ENCODE measurements around the gene SWSAP1. TPM values are rescaled to one million over a fixed set of nuclear protein-coding genes. Genes with fewer than 3 reads are reported as not detected.
A peak's percentile ranks its signal among the peaks of the same experiment; 100 is the strongest.

Gene SWSAP1, protein sequence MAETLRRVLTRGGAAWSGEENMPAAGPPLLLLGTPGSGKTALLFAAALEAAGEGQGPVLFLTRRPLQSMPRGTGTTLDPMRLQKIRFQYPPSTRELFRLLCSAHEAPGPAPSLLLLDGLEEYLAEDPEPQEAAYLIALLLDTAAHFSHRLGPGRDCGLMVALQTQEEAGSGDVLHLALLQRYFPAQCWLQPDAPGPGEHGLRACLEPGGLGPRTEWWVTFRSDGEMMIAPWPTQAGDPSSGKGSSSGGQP
- 1 to 10 TPM in 8 of 10 donors, under 1 TPM in 2; 0.53 to 2.1 (median 1.6) TPM for total RNA-seq
- polyA plus RNA-seq = 1 to 10 TPM; 2.1 to 3.1 TPM
- long read RNA-seq, donor 1, partial matches to known transcripts = 1 of 2 reads
- long read RNA-seq, donor 1, other reads (novel, unspliced or antisense) = 0 of 2 reads
- long read RNA-seq, donor 2, partial matches to known transcripts = 0 of 2 reads
- long read RNA-seq, donor 2, other reads (novel, unspliced or antisense) = 0 of 2 reads
- long read RNA-seq, donor 3 = 0 reads

DNA sequence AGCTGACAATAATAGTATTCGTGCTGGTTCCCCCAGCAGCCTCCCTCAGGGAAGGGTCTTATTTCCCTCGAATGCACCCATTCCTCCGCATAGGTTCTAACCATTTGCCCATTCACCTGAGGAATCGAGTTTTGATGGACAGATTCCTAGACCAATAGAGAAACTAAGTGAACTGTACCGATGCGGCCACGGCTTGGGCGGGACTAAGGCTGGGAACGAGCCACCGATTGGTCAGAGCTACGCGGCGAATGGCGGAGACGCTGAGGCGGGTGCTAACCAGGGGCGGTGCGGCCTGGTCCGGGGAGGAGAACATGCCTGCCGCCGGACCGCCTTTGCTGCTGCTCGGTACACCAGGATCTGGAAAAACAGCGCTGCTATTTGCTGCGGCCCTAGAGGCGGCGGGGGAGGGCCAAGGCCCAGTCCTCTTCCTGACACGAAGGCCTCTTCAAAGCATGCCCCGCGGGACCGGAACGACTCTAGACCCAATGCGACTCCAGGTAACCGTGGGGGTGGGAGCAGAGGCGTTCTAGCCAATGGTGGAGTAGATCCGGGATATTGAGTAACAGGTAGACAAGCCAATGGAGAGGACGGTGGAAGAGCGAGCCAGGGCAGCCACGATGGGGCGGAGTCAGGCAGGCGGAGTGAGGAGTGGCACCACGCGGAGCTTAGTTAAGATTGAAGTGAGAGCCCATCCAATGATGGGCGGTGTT lies at the start of gene SWSAP1:
SWSAP1 (plus strand) TSS at position 234 of the 710 bp plus-strand sequence; CDS start at position 249, 15 bp downstream.
- 0 to 1% methylated on average over 44 of the region's 44 CpGs for WGBS, 2 donors
- H3K36me3 ChIP-seq = peaks cover 0 to 17% (median 0%) of the 10 kb centered on the region in 9 donors
- ATAC-seq = peak; percentile 96 to 97 (median 97)

DNA sequence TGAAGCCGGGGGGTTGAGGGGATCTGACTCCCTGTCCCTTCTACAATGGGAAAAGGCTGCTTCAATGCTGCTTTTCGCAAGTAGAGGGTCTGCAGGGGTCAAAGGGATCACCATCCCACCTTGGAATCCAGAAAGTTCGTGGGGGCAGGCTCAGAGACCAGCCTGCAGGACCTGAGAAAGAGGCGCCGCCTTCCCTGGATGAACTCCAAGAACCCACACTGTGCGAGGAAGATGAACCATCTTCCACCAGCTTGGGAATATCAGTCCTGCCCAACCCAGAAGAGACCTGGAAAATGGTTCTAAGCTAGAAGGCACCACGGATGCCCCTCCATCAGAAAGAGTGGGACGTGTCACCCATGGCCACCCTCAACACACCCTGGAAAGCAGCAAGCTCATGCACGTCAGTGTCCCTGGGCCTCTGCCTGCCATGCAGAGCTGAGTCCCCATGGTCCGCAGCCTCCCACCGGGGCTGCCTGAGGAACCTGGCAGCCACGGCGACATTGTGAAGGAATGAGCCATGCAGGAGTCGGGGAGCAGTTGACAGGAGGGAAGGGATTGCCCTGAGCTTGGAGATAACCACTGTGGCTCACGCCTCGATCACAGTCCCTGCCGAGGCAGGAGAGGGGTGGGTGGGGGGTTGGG lies 49.6 kb upstream of the SWSAP1 start:
- DNase-seq (no peak), ATAC-seq (peak in 3 of 8 donors; percentile 4 to 15 (median 7))
- peaks cover 0 to 60% (median 20%) of the 10 kb centered on the region in 9 donors for H3K4me1 ChIP-seq
- H3K27ac ChIP-seq = peak overlapping the region in 9 of 10 donors; percentile 5 to 84 (median 74)
- intact Hi-C loops (cut with DNase I) = no loop called here
- WGBS, 2 donors = 72 to 76% methylated on average over 17 of the region's 17 CpGs
- no peak overlapping the region for H3K4me3 ChIP-seq
- H3K27me3 ChIP-seq = no peaks in the 10 kb centered on the region
- H3K9me3 ChIP-seq = no peaks in the 10 kb centered on the region
- TF ChIP-seq, protein P1, sequence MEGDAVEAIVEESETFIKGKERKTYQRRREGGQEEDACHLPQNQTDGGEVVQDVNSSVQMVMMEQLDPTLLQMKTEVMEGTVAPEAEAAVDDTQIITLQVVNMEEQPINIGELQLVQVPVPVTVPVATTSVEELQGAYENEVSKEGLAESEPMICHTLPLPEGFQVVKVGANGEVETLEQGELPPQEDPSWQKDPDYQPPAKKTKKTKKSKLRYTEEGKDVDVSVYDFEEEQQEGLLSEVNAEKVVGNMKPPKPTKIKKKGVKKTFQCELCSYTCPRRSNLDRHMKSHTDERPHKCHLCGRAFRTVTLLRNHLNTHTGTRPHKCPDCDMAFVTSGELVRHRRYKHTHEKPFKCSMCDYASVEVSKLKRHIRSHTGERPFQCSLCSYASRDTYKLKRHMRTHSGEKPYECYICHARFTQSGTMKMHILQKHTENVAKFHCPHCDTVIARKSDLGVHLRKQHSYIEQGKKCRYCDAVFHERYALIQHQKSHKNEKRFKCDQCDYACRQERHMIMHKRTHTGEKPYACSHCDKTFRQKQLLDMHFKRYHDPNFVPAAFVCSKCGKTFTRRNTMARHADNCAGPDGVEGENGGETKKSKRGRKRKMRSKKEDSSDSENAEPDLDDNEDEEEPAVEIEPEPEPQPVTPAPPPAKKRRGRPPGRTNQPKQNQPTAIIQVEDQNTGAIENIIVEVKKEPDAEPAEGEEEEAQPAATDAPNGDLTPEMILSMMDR (IDR thresholded peaks at IDR 0.05) = no peak
- H3K36me3 ChIP-seq = peaks cover 0 to 52% (median 16%) of the 10 kb centered on the region in 9 donors

More for the DNA sequence above, at the start of gene SWSAP1:
- TF ChIP-seq, protein P1 (IDR thresholded peaks at IDR 0.05) = no peak
- DNase-seq = peak; percentile 98 to 99
- peak within 1 kb of the TSS; percentile 7 to 80 (median 67) for H3K4me3 ChIP-seq
- peaks cover 3 to 44% (median 30%) of the 10 kb centered on the region in 9 donors for H3K4me1 ChIP-seq
- no peaks in the 10 kb centered on the region for H3K27me3 ChIP-seq
- intact Hi-C loops (cut with DNase I) = loop anchor here in 4 of 10 donors (1.0 to 10.0 kb wide), 7 partner anchors 28 to 220 kb away; partner anchors contain the start of genes CCDC159 (in 1 of the 4), ODAD3 (in 1 of the 4), PRKCSH (in 1 of the 4) and RAB3D (in 1 of the 4)
- peak within 1 kb of the TSS; percentile 87 to 97 (median 95) for H3K27ac ChIP-seq
- no peaks in the 10 kb centered on the region for H3K9me3 ChIP-seq

DNA sequence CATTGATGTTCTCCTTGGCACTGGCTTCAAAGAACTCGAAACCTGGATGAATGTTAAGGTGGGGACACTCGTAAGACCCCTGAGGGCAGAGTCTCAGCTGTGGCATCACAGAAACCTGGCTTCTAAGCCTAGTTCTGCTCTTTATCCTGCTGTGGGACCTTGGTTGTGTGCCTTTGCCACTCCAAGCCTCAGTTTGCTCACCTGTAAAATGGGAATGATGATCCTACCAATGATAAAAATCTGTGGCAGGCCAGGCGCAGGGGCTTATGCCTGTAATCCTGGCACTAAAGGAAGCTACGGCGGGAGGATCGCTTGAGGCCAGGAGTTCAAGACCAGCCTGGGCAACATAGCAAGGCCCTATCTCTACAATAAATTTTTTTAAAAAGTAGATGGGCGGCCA lies 48.9 kb upstream of the SWSAP1 start:
- H3K4me1 ChIP-seq = peaks cover 0 to 53% (median 20%) of the 10 kb centered on the region in 9 donors
- H3K36me3 ChIP-seq = peaks cover 0 to 58% (median 16%) of the 10 kb centered on the region in 9 donors
- TF ChIP-seq, protein P1 (IDR thresholded peaks at IDR 0.05) = no peak
- H3K27ac ChIP-seq = peak overlapping the region in 2 of 10 donors; percentile 80 to 84
- H3K9me3 ChIP-seq = no peaks in the 10 kb centered on the region
- DNase-seq (no peak), ATAC-seq (no peak)
- no peaks in the 10 kb centered on the region for H3K27me3 ChIP-seq
- intact Hi-C loops (cut with DNase I) = no loop called here
- no peak overlapping the region for H3K4me3 ChIP-seq
- 89 to 90% methylated on average over 7 of the region's 7 CpGs for WGBS, 2 donors
